HG03139 (cell line): Measurements from ENCODE around the gene BOLA1.
"Not testable (repeated sequence)": the region's sequence is repeated elsewhere in the genome, so short reads cannot be mapped to it uniquely, and the experiment has no call there.

Experiments used
- ATAC-seq: cut with Tn5 transposase; IDR thresholded peaks from one replicate; pipeline ENCODE4 v1.9.1; 2021; ENCODE audit not compliant: unreplicated experiment

BOLA1 gene

DNA sequence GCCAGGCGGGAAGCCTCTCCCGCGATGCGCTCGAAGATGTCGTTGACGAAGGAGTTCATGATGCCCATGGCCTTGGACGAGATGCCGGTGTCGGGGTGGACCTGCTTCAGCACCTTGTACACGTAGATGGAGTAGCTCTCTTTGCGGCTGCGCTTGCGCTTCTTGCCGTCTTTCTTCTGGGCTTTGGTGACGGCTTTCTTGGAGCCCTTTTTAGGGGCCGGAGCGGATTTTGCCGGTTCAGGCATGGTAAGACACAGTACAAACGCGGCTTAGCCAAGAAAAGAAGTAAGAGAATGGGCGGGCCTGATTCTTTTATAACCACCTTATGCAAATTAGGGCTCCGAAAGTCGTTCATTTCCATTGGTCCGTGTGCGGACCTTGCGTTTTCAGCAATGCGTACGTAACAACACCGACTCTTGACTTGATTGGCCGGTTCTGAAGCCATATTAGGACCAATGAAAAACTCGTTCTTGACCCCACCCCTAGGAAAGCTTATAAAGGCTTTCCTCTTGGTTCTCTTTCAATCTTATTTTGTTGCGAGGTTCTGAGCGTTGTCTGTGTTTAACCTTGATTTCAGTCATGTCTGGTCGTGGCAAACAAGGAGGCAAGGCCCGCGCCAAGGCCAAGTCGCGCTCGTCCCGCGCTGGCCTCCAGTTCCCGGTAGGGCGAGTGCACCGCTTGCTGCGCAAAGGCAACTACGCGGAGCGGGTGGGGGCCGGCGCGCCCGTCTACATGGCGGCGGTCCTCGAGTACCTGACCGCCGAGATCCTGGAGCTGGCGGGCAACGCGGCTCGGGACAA lies 12.8 kb upstream of the BOLA1 start:
- peak; percentile 41 for ATAC-seq

DNA sequence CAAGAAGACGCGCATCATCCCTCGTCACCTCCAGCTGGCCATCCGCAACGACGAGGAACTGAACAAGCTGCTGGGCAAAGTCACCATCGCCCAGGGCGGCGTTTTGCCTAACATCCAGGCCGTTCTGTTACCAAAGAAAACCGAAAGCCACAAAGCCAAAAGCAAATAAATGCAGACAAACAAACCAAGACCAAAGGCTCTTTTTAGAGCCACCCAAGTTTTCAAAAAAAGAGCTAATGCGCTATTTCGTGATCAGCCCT lies 12.2 kb upstream of the BOLA1 start:
- ATAC-seq, result not testable (repeated sequence)

DNA sequence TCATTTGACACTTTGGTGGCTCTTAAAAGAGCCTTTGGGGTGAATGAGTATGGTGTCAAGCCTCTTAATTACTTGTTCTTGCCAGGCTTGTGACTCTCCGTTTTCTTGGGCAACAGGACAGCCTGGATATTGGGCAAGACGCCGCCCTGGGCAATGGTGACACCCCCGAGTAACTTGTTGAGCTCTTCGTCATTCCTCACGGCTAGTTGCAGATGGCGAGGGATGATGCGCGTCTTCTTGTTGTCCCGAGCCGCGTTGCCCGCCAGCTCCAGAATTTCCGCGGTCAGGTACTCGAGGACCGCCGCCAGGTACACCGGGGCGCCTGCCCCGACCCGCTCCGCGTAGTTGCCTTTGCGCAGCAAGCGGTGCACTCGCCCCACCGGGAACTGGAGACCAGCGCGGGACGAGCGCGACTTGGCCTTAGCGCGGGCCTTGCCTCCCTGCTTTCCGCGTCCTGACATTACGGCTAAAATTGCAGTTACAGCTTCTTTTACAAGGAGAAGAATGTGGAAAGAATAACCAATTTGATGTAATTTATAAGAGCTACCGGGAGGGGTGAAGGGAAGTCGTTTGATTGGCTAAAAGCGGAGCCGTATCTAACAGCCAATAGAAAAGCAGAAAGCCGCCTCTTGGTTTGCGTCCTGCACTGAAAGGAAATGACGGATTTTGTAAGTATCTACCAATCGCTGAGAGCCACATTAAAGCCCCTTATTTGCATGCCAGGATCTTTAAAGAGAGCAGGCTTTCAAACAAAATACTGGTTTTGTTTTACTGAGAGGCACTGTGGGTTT lies 11.7 kb upstream of the BOLA1 start:
- peak; percentile 41 for ATAC-seq

DNA sequence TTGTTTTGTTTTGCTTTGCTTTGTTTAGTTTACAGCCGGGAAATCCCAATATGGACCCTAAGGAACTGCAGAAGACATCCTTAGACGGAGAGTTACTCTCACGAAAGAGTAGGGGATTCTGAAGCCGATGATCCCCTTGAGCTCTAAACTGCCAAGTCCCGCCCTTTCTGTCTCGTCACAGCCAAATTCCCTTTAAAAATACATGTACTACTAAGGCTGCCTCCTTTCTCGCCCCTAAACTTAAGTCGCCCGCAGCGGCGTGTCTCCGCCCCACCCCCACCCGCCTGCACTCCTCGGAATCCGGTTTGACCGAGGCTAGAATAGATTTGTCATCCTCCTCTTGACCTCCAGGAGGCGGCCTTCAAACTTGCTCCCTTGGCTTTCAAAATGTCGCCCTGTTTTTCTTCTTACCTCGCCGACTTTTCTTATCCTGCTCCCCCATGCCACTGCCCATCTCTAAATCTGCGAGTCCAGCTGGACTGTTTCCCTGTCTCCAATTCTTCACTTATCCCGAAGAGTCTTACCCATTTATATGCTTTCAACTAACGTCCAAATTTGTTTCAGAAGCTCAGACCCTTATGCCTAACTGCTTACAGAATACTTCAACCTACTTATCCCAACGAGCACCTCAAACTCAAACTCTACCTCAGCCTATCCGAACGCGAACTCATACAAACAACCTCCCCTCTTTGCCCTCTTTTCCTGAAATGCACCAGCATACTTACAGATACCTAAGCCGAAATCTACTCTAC lies 10.9 kb upstream of the BOLA1 start:
- peak; percentile 13 for ATAC-seq

DNA sequence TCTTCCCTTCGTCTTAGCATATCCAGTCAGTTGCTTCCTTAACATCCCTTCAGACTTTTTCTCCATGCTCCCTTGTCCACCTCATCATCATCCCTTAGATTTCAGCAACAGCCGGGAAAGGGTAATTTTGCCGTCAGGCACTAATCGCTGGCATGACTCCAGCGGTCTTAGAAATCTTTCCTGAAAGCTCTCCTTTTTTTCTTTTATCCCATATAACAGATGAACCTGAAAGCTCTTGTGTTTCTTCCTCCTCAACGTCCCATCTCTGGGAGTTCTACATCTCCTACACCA lies 10.4 kb upstream of the BOLA1 start:
- ATAC-seq, result no peak

DNA sequence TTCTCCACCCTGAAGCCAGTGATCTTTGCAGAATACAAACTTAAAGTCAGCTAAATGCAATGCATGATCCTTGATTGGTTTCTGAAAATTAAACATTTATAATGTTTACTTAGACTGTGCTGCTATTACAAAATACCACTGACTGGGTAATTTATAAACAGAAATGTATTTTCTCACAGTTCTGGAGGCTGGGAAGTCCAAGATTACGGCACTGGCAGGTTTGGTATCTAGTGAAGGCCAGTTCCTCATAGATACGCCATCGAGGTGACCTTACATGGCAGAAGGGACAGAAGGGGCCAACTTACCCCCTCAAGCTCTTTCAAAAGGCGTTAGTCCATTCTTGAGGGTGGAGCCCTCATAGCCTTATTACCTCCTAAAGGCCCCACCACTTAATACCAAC lies 2.8 kb upstream of the BOLA1 start:
- no peak for ATAC-seq

DNA sequence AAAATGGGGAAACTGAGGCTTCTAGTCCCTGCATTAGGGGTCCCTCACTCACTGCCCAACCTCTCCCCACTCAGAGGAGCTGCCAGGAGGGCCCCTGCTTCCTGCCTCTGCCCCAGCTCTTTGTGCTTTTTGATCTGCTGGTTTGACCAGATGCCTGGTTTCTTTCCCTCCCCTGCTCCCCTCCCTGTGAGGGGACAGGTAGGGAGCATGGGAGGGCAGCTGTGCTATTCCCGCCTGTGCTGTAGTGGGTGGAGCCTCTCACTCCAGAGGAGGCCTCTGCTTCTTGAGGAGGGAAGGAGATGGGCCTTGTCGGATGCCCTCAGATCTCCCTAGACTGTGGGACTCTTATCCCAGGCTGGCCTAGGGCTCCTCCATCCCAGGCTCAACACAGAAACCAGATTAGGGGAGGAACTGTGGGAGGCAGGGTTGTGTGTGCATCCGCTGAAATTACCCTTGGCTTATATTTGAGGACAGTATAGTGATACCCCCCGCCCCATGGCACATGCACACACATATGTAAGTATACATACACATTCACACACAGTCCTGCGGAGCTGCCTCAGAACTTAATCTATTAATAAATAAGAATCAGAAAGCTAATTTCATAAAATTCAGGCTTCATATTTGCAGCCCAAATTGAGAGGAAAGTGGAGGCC lies 4.6 kb downstream of the BOLA1 start:
- no peak for ATAC-seq

DNA sequence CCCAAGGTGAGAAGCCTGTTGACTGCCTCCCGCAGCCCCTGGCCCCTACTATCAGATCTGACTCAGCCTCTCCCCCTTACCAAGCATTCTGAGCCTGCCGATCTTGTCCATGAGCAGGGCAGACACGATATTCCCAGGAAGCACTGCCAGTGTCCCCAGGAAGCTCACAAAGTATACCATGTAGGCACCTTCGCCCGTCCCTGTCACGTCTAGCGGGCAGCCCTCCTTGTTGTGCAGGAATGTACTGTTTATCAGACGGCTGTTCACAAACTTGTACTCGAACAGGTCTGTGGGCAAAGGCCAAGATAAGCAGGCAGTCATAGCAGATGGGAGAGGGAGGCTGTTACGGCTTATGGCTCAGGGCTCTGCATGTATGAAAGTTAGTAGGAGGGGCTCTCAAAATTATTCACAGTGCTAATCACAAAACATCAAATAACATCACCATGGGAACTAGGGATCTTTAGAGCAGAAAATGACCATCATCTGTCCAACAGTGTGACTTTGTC lies 7.3 kb downstream of the BOLA1 start:
- no peak for ATAC-seq

DNA sequence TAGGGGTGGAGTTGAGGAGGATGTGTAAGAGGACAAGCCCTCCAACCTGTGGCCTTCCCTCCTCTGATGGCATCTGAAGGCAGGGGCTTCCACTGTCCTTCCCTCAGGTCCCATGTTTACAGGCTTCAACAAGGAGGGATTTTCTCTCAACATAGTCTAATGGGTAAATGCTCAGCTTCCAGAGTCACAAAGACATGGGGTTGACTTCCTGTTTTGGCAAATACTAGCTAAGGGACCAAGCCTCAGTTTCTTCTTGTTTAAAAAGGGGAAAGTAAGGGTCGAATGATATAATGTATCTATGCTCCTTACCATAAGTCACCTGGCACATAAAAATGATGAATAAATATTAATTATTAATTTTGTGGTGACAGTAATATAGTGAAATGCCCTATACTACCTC lies 15.2 kb downstream of the BOLA1 start:
- no peak for ATAC-seq

DNA sequence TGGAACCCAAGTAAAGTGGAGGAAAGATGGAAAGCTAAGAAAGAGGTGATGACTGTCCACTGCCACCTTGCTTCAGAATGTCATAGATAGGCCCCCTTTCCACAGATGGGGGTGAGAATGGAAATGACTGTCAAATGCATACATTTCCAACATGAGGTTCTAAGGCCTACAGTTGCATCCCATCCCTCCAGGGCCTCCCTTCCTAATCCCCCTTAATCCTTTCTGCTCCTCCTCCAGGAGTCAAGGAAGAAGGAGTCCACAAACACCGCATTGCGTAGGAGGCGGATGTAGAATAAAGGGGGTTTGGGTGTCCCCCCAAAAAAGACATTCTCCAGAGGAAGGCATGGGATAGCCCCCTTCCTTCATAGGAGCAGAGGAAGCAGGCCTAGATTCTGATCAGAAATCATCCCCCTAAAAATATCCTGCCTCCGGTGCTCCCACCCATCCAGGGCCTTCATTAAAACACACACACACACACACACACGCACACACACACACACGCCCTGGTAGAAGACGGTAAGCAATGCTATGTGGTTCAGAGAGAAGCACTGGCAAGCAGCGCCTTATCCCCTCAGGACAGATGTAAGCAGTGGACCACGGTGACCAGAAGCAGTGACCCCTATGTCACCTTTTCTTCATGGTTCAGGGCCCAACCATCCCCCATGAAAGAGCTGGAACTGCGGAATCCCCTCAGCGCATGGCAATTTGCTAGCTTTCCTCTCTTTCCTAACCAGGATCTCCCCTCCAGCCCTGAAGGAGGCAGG lies 16.2 kb downstream of the BOLA1 start:
- no peak for ATAC-seq

DNA sequence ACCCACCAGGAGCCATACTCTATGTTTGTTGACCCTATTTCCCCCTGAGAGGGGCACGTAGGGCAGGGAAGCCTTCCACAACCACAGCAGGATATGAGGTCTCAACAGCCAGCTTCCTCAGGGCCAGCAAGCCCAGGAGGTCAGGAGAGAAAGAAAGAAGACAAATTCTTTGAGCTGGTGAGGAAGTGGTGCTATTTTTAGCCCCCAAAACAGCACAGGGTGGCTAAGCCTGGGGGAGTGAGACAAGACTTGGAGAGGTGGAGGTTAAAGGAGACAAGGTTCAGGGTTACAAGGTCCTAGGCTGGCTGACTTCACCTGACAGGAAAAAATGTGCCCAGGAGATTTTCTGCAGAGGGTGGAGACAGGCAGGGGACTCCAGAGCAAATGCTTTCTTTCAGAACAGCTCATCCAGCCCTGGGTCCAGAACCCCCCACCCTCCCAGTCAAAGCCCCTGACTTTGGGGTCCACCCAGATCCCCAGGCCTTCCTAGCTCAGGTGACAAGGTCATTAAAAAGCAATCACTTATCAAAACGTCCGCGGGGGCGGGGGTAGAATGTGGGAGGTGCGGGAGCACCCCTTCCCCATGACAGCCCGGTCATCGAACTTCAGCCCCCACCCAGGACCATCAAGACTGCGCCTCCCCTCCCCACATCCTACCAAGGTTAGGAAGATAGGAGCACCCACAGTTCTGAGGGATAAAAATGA lies 17.0 kb downstream of the BOLA1 start:
- no peak for ATAC-seq

DNA sequence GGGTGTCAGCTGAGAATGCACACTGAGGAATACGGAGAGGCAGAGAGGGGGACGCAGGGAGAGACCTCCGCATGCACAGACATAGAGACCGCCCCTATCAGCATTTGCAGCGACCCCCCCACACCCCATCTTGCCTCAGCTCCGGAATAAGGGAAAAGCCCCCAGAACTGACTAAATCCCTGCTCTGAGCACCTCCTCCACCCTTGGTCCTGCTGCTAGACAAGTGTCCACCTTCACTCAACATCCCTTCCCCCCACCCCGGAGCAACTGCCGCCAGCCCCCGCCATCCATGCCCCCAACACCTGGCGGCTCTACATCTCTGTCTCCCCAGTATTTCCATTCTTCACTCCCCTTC lies 17.5 kb downstream of the BOLA1 start:
- ATAC-seq, result no peak

DNA sequence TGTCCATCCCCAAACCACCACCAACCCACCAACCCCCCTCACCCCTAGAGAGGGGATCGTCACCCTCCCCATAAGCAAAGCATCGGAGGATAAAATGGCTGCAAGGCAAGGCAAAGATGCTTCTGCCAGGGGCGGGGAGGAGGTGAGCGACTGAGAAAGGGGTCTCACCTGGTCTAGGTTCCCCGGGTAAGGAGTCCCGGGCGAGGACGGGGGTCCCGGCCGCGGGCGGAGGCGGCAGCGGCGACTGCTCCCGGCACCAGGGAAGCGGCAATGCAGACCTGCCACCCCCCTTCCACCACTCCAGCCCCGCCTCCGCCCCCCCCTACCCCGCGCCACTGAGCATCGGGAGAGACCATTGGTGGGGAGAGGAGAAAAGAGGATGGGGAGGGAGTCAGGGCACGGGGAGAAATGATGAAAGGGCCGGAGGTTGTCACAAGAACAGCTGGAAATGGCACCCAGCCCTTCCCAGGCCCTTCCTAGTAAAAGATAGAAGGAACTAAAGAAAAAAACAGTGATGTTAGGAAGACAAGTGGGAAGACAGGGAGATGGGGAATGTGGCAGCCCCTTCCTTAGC lies 18.3 kb downstream of the BOLA1 start, which contains the start of gene SV2A:
TSS of gene SV2A (minus strand) at position 274 of the 574 bp plus-strand sequence. CDS start 4,004 bp downstream, outside the sequence.
- ATAC-seq, result no peak

DNA sequence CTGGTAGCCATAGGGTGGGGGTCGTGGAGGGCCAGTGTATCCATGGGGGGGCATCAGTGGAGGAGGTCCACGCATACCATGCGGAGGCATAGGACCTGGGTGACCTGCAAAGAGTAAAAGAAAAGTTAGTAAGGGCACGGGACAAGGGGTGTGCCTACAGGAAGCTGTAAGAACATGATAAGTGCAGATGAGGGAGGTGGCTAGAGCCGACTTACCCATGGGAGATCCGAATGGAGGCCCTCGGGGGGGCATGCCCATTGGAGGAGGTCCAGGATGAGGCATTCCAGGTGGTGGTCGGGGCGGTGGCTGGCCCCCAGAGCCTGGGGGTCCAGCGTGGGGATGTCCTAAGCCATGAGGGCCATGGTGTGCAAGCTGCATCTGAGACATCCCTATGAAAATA lies 24.3 kb downstream of the BOLA1 start:
- ATAC-seq, result no peak

DNA sequence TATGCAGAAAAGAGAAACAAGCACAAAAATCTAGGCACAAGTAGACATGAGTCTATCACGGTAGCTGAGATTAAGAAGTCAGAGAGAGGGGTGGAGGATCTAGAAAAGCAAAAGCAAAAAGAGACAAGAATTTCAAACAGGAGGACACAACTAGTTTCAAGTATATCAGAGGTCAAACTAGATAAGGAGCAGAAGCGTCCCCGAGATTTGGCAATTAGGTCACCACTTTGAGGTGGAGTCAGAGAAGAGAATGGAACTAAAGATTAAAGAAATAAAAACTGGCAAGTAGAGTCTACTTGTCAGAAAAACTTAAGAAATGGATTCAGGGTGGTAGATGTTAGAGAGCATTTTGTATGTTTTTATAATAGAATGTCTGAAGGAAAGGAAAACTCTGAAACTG lies 26.0 kb downstream of the BOLA1 start:
- ATAC-seq, result no peak

DNA sequence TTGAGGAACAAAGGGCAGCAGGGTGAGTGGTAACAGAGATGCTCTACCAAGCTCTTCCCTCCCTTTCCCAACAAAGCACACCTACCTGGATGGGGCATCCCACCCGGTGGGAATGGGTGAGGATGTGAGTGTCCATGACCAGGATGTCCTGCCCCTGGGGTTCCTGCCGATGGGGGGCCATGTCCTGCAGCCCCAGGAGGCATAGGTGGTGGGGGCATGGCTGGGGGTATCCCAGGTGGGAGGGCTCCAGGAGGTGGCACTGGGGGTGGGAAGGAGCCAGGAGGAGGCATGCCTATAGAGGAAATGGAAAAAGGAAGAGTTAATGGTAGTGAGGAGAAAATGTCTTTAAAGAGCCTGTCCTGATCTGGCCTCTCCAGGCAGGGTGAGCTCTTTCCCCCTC lies 26.4 kb downstream of the BOLA1 start:
- no peak for ATAC-seq

DNA sequence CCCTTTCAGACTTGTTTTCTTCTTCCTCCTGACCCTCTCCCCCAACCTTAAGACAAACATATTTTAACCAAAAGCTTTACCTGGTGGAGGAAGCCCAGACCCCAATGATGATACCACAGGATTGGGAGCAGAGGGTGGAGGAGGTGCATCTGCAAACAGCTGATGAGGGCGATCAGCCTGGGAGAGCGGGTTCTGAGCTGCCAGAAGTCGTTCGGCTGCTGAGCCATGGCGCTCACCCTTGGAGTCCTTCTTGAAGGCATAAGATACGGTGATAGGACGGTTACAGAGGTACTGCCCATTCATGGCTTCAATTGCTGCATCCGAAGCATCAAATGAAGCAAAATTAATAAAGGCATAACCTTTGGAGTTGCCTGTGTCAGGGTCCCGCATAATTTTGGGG lies 26.9 kb downstream of the BOLA1 start:
- no peak for ATAC-seq

DNA sequence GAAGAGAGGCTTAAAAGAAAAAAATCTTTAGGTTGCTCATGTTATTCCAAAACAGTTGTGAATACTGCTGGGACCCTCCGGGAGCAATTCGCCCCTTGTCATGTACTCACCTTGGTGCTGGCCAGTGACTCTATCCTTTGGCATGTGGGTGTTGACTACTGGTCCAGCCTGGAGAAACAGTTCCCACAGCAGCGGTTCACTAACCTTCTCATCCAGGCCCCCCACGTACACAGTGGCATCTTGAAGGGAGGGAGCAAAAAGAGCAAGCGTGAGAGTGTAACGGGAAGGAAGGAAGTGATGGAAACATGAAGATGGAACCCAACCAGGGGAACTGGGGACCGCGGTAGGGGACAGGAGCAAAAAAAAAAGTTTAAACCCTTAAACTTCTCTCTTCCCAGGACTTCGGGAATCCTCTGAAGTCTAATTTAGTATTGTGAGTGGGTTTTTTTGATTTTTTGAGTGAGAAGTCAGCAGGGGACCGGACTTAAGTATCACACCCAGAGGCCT lies 27.7 kb downstream of the BOLA1 start:
- no peak for ATAC-seq

DNA sequence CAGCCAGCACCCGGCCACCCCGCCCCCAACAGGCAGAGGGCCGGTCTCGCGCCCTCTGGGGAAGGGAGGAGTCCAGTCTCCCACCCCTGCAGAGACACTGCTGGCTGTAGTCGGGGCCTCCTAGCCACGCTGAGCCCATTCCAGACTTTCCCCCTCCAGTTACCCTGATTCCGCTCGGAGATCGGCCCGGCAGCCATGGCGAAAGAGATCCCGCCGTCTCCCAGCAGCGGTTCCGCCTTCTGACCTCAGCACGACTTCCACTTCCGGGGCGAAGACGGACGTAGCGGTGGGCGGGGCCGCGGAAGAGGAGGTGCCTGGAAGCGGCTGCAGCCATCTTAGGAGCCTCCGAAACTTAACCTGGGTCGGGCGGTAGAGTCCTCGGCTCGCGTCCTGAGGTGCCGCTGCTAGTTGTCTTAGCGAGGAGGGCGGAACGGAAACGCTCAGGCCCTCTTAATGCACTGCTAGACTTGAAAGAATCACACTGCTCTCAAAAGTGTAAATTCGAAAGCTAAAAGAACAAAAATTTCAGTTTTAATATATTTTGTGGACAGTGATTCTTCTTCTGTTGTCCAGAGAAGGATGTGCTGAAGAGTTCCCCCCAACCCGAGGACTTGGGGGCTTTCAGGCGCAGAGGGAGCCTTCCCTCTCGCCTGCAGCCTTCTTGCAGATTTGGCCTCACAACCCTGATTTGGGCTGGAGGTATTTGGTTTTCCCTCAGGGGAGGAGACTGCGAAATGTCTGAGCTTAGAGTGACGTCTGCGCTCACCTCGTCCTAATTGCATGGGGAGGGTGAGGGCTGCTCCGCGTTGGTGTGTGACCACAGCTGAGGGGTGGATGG lies 28.4 kb downstream of the BOLA1 start, which contains the start of gene SF3B4:
TSS of gene SF3B4 (minus strand) at position 241 of the 838 bp plus-strand sequence. CDS start at position 197, 44 bp downstream.
- peak; percentile 90 for ATAC-seq
